Measurements from ENCODE around the gene ALDH3A1.

Gene ALDH3A1

DNA sequence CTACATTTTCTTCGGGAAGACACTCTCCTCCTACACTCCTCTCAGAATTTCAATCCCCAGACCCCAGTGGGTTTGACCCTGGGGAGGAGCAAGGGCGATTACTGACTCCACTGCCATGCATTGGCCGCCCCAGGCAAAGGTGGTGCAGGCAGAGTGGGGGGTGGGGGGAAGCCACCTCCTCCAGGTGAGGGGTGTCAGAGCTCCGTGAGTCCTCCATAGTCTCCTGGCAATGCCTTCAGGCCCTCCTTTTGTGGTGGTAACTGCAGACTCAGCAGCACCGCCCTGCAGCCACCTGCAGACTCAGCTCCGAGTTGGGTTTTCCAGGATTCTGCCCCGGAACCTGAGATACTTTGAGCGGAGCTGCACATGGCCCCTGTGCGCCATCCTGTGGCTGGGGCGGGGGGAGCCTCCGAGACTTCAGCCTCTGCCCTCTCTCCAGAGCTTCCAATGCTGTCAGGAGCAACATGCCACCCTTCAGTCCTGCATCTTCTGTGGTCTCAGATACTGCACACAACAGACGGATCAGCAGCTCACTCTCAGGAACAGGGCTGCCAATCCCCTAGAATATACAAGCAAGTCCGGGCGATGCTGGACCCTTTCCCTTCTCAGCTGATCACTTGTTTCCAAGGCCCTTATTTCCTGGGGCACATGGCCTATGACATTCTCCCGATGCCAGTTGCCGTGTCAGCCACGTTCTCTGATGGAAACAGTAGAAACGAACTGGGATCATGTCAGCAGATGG, 29.3 kb downstream of the ALDH3A1 start:
- DNase-seq: no peak

GRCh38 chr17:19718041-19718612, 30.0 kb downstream of the ALDH3A1 start:
- DNase-seq: no peak

DNA sequence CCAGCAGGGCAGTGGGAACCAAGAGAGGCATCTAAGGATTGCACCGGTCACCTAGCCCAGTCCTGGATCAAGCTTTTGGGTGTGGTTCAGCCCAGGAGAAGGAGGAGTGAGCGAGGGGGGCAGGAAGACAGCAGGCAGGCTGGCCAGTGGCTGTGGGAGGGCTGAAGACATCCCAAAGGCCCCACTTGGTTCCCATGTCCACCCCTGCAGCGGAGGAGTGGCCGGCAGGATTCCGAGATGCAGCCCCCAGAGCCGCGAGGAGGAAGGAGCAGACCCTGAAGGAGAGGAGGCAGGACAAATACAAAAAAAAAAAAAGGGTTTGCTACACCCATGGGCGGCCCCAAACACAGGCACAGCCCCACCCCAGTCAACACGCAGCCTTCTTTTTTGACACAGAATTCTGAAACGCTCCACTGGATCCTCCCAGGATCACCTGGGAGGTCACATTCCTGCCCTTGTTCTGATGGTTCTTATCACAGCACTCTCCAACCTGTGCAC, 30.6 kb downstream of the ALDH3A1 start:
- DNase-seq: no peak

- DNase-seq: no peak
Observed at GRCh38 chr17:19717031-19717360, 31.1 kb downstream of the ALDH3A1 start.

DNA sequence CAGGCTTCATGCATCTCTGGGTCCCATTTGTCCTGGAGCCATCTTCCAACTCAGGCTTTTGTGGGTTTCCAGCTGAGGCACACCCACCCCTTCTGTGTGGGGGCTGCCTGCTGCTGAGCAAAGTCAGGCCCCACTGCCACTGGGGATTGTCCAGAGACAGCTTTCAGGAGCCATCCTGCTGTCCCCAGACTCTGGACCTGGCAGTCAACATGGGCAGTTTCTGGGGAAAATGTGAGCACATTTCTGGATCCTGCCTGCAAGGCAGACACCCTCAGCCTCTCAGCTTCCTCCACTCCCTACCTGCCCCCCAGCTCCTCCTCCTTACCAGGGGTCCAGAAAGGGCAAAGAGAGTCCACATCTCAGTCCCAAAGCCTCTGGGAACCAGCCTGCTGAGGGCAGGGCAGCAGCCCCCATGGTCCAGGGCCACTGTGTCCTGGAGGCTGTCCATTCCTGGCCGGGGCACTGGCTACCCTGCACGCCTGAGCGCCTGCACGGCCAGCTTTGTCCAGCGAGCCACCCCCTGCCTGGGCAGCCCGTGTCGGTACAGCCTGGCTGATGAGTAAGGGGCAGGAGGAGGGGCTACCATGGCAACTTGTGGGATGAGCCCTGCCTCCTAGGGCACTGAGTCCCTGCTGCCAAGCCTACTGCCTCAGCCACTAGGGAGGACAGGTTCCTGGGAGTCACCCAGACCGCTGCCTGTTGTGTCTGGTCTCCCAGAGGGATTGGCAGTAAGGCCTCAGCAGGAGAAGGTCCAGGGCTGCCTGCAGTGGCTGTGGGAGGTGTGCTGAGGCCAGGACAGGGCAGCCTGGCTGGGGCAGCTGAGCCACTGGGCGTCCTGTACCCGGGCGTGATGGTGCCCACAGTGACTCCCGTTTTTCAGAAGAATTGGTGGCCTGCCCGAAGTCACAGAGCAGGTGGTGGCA, 31.7 kb downstream of the ALDH3A1 start, which contains the start of gene SLC47A2:
Gene SLC47A2, minus strand, starts transcription at position 477 of the 923 bp plus-strand sequence. Its CDS starts 29 bp downstream, at position 448.
- DNase-seq: no peak

GRCh38 chr17:19714542-19715411, 33.3 kb downstream of the ALDH3A1 start:
- no peak for DNase-seq

DNA sequence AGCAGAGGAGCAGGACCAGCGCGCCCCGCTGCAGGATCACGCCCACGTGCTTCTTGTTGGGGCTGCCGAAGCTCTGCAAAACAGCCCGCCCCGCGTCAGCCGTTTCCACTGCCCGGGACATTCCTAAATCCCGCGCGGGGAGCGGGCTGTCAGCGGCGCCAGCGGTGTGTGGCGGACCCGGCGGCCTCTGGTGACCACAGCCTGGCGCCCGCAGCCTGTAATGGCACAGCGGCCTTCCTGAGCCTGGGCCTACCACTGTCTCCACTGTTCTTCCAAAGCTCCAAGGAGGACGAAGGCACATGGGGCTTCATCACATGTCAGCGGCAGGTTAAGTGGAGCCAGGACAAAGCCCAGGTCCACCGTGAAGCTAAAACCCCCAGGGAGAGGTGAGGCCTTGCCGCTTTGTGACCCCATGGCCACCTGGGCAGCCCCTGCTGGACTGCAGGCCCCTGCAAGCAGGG, 34.2 kb downstream of the ALDH3A1 start:
- no peak for DNase-seq

GRCh38 chr17:19713462-19713861, 34.6 kb downstream of the ALDH3A1 start:
- DNase-seq: no peak

- DNase-seq: no peak
Observed at GRCh38 chr17:19712436-19713004, 35.6 kb downstream of the ALDH3A1 start.

- no peak for DNase-seq
Observed at GRCh38 chr17:19709841-19710240, 38.3 kb downstream of the ALDH3A1 start.

- DNase-seq: no peak
Observed at GRCh38 chr17:19708431-19709175, 39.5 kb downstream of the ALDH3A1 start.

GRCh38 chr17:19707728-19708221, 40.3 kb downstream of the ALDH3A1 start:
- no peak for DNase-seq

DNA sequence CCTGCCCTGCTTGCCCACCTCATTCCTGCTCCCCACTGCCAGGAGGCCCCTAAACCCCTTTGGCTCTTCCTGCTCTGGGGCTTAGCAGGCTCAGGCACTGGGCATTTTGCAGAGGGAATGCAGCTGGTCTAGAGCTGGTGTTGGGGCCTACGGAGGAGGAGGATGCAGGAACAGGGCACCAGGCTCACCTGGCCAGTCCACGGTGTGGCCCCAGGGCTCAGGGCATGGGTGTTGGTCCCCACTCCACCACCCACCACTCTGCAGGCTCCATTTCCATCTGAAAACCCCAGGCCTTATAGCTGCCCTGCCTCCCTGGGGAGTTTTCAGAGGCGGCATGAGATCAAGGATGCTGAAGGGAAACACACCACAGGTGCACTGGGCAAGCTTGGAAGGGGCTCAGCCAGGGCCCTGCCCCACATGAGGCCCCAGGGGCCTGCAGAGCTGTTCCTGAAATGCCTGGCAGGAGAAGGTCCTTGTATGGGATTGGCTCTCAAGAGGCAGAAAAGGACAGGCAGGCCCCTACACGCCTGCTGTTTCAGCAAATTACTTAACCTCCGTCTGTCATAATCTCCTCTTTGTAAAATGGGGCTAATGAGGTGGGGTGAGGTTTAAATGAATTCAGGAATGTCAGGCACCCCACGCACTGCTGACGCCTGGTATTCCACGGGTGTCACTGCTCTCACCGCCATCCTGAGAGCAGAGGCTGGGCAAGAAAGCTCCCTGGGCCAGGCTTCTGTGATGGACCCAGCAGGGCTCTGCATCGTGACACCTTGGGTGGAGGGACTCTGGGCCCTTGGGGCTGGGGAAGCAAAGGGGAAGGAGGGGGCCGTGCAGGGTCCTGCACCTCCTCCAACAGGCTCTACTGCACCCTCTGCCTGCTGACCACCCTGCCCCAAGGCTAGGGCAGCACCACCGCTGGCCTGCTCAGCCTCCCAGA, 41.0 kb downstream of the ALDH3A1 start:
- DNase-seq: no peak

DNA sequence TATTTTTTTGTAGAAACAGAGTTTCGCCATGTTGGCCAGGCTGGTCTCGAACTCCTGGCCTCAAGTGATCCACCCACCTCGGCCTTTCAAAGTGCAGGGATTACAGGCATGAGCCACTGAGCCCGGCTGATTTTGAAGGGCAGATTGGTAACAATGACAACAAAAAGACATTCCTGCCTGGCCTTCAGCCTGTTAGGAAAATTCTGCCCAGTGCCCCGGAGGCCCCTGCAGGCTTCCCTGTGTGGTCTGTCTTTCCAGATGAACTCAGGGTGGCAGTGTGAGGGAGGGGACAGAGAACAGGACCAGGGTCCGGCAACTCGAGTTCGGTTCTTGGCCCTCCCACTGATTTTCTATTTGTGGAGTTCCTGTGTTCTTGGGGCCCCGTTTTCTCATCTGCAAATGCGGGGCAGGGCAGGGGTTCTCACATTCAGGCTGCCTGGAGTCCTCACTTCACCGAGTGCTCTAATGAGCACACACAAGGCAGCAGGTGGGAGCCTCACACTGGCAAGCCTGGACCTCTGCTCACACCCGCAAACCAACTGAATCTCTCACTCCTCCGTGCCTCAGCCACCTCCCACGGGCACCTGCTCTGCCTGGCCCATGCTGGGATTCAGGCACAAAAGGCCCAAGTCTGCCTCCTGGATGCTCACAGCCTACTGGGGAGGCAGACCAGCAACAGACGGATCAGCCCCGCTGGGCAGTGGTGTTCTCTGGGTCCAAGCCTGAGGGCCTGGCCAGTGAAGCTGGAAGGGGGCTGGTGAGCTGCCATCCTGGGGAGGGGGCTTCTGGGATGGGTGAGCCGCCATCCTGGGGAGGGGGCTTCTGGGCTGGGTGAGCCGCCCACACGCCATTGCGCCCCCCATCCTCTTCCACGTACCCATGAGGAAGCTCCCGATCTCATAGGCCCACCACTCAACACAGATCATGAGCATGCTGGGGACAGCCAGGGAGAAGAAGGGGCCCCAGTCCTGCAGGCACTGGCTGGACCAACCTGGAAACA, 42.0 kb downstream of the ALDH3A1 start:
- DNase-seq: no peak

GRCh38 chr17:19705201-19705600, 42.9 kb downstream of the ALDH3A1 start:
- no peak for DNase-seq

DNA sequence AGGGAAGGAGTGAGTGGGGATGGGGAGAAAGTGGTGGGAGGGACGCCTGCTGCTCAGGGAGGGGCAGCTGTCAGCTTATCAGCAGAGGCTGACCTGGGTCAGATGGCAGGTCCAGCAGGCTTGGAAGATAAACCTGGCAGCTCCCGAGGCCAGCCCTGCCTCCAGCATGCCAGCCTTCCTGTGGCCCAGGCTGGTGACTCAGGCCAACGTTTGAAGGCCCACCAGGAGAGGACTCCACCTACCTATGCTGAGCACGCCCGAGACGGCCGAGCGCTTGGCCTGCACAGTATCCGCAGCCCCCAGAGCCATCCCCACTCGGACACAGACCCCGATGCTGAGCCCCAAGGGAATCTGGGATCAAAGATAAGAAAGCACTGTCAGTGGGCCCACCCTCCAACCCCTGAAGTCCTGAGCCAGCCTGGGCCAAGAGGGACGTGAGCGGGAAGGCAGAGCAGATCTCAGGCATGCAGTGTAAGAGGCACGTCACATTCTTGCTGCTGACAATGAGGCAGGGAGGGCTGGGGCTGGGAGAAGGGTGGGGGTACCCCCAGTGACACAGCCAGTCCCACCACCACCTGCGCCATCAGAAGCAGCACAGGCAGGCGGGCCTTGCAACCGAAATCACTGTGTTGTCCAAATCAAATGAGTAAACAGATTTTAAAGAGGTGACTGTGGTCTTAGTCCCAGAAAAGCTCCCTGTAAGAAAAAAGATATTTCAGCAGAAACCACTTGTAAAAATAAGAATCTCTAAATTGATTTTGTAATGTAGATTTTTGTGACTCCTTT, 44.1 kb downstream of the ALDH3A1 start:
- DNase-seq: no peak

DNA sequence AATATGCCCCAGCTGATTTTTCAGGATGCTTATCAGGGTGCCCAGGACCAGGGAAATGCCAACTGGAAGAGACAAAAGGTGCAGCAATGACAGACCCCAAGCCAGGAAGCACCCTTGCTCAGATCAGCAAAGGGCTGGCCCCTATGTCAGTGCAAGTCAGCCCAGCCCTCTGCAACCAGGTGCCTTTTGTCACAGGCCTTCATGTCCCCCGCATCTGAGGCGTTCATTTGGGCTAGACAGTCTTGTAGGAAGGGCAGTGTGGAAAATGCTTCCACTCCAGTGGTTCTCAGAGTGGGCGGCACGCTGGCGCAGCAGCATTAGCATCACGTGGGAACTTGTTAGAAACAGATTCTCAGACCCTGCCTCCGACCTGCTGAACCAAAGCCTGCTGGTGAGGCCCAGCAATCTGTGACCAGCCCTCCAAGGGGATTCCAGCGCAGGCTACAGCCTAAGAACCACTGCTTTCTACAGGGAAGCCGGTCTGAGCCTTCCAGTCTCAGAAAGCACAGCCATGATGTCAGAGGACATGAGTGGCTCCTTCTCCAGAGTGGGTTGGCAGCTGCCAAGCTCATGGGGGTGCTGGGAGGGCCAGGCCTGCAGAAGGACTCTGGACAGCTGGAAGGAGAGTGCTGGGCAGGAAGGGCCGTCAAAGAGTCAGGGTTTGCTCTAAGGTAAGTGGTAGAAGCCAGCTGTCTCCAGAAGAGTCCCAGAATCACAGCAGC, 44.8 kb downstream of the ALDH3A1 start:
- DNase-seq: no peak

All from stimulated activated CD4-positive, alpha-beta T cell treated with anti-CD3 and anti-CD28 coated beads, Interleukin-4, amount 100 ng/mL, for 1 hour (primary cell).